HG02970 (cell line): ENCODE data around the gene CACNA1B.

ENCODE experiments used
- ATAC-seq: cut with Tn5 transposase; IDR thresholded peaks from one replicate; pipeline ENCODE4 v1.9.1; 2021; ENCODE audit warnings: mild to moderate bottlenecking, moderate library complexity, moderate number of reproducible peaks; ENCODE audit not compliant: unreplicated experiment, low FRiP score

Gene CACNA1B

DNA sequence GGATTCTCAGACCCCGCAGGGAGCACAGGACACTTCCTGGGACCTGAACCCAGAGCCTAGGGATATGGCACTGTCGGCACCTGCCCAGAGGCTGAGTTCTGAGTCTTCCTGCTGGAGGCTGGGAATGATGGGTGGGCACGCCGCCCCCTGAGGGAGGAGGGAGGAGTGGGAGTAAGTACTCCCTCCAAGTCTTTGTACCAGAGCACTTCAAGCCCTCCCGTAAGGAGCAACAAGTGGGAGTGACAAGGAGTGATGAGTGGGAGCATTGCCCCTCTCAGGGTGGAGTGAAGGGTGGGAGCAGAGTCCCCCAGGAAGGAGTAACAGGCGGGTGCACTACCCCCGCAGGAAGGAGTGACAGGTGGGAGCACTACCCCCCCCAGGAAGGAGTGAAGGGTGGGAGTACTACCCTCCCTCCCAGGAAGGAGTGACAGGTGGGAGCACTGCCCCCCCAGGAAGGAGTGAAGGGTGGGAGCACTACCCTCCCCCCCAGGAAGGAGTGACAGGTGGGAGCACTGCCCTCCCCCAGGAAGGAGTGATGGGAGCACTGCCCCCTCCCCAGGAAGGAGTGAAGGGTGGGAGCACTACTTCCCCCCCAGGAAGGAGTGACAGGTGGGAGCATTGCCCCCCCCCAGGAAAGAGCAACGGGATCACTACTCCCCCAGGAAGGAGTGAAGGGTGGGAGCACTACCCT, 100.1 kb downstream of the CACNA1B start:
- no peak for ATAC-seq

GRCh38 chr9:137978262-137978714, 100.7 kb downstream of the CACNA1B start:
- no peak for ATAC-seq

DNA sequence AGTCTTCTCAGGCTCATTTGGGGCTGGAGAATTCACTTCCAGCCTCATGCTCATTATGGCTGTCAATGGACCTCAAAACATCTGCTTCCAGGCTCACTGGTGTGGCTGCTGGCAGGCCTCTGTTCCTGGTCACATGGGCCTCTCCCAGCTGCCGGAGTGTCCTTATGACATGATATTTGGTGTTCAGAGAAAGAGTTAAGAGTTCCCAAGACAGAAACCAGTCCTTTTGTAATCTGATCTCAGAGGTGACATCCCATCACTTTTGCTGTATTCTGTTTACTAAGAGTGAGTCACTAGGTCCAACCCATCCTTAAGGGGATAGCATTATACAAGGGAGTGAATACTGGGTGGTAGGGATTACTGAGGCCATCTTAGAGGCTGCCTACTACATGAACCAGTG, 104.6 kb downstream of the CACNA1B start:
- no peak for ATAC-seq

- no peak for ATAC-seq
Observed at GRCh38 chr9:137984005-137984404, 106.4 kb downstream of the CACNA1B start.

DNA sequence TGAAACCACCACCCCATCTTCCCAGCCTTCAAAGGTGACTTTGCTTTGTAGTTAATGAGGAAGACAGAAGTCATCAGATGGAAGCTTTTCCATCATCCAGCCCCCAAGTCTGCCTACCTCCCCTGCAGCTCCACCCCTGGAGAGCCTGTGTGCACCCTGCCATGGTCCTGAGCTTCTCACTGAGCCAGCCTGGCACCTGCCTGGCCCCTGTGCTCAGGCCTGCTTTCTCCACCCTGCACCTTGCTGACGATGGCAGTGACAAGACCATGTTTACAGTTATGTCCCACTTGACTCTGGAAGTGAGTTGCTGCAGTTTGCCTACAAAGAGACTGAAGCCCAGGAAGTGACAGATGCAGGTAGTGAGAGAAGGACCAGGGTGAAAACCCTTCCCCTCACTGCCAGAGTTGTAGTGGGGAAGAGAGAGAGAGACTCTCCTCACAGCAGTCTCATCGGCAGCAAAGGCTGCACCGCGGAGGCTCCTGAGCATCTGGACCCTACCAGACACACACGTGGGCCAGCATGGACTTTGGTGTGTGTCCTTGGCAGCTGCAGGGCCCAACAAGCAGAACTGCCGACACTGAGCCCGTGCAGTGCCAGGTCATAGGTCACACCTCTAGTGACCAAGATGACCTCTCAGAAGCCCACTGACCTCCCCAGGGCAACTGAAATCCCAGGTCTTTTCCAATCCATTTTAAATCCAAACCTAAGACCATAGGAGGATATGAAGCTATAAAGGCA, 107.1 kb downstream of the CACNA1B start:
- ATAC-seq, result no peak

GRCh38 chr9:137985637-137986071, 108.1 kb downstream of the CACNA1B start:
- ATAC-seq, result no peak

GRCh38 chr9:137986268-137987099, 108.9 kb downstream of the CACNA1B start:
- ATAC-seq, result no peak

- no peak for ATAC-seq
Observed at GRCh38 chr9:137987244-137988030, 109.9 kb downstream of the CACNA1B start.

DNA sequence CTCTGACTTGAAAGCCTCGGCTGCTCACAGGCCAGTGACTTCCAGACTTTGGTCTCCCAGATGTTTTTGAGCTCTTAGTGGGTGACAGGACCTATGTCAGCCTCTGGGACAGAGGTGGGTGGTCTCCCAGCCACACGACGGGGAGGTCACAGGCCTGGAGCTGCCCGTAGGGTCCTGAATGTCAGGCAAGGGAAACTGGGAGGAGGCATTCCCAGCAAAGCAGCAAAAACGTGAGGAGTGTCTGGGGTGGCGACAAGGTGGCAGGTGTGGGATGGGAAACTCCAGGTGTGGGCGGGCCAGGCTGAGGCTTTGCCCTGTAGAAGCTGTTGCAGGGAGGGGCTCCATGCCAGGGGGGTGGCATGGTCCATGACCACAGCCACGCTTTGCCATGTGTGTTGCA, 110.5 kb downstream of the CACNA1B start:
- no peak for ATAC-seq

- no peak for ATAC-seq
Observed at GRCh38 chr9:137988701-137989100, 111.1 kb downstream of the CACNA1B start.

GRCh38 chr9:137989156-137989555, 111.6 kb downstream of the CACNA1B start:
- ATAC-seq, result no peak

- ATAC-seq, result no peak
Observed at GRCh38 chr9:137989999-137990715, 112.6 kb downstream of the CACNA1B start.

DNA sequence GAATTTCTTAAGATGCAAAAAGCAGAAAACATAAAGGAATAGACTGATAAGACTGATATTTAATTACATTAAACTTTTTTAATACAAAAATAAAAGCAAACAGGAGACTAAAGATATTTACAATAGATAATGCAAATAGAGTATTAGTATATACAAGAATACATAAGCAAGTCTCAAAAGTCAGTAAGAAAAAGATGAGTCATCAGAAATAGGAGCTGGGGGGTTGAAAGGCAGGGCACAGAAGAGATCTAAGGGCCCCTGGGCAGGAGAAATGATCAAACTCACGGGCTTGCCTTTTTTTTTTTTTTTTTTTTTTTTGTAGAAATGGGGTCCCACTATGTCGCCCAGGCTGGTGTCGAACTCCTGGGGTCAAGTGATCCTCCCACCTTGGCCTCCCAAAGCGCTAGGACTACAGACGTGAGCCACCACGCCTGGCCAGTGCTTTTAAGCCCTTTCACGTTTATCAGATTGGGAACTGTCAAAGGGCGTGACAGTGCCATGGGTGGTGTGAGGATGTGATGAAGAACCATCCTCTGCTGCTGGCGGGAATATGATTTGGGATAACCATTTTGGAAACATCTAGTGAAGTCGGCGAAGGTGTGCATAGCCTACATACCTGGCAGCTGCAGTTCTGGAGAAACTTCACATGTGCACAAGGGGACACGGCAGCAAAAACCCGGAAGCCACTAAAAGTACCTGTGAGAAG, 126.1 kb downstream of the CACNA1B start:
- no peak for ATAC-seq

- no peak for ATAC-seq
Observed at GRCh38 chr9:138006576-138007233, 129.1 kb downstream of the CACNA1B start.

DNA sequence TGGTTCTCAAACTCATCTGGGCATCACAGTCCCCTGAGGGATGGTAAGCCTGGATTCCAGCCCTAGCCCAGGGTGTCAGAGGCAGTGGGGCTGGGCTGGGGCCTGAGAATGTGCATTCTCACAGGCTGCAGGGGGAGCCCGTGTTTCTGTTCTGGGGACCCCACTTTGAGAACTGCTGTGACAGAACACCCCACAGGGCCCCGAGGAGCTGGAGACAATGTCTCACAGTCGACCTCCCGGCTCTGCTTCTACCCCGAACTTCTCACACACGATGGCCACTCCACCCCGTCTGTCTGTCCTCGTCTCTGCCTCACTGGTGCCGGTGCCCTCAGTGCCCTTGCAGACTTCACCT, 130.0 kb downstream of the CACNA1B start:
- ATAC-seq, result no peak

DNA sequence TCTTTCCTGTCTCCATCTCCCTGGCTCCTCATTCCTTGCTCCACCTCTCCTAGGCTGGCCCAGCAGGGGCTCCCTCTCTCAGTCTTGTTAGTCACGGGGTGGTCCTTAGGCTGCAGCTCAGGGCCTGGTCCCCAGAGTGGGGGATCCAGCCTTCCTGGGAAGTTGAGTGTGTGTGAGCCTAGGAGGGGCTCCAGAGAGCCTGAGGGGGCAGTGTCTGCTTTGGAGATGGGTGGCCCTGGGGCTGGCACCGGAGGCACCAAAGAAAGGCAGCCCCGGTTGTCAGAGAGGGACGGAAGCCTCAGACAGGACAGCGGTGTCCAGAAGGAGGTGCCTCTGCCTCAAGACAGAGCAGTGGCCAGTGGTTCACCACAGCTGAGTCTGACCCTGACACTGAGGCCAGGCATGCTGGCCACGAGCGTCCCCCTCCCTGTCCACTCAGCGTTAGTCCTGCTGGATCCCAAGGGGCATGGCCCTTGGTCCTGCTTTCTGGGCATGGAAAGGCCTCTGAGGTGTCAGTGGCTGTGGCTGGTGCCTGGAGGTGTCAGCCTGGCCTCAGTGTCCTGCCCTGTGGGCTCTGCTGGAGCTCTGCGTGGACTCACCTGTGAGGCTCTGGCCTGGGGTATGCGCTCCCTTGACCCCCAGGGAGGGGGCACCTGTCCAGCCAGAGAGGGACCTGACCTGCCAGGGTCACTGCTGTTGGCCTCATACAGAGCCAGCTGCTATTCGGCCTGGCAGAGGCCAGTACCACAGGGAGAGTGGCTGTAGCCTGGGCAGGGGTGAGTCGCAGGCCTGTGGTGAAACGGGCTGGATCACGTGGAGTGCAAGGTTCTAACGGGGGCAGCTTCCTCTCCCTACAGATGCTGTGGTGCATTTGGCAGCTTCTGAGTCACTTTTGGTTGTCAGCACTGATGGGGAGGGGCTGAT, 130.6 kb downstream of the CACNA1B start:
- no peak for ATAC-seq

DNA sequence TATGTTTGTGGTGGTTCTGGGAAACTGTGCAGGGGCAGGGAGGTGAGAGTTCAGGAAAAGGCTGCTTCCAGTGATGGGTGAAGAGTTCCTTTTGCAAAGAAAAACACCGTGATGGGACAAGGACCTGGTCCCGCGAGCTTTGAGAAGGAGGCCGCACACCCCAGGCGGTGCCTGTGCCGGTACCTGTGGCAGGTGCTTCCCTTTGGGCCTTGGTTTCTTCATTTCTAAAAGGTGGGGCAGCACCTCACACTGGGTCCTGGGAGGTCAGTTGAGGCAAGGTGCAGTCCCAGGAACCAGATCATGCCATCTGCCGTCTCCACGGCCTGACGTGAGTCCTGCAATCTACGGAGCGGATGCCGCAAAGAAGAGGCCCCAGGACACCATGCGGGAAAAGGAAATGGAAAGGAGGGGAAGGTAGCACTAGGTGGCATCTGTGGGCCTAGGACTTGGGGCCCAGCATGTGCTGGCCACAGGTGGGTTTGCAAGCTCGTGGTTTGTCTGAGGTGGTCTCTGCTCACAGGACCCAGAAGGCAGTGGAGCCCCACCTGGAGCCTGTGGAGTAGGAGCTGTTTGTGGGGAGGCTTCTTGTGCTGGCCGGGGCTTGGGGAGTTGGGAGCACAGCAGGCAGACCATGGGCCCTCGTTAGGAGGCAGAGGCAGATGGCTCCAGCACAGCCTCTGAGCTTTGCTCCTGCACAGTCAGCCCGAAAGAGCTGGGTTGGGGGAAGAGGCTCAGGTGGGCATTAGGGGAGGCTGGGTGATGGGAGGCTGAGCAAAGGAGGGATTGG, 131.6 kb downstream of the CACNA1B start:
- no peak for ATAC-seq
